ELR (cell line): ENCODE measurements around the gene DUSP8.

Source experiments
- DNase-seq: peaks from one replicate; pipeline ENCODE4 v3.0.0-alpha.2; 2015; ENCODE audit warnings: low read depth

DUSP8 gene

DNA sequence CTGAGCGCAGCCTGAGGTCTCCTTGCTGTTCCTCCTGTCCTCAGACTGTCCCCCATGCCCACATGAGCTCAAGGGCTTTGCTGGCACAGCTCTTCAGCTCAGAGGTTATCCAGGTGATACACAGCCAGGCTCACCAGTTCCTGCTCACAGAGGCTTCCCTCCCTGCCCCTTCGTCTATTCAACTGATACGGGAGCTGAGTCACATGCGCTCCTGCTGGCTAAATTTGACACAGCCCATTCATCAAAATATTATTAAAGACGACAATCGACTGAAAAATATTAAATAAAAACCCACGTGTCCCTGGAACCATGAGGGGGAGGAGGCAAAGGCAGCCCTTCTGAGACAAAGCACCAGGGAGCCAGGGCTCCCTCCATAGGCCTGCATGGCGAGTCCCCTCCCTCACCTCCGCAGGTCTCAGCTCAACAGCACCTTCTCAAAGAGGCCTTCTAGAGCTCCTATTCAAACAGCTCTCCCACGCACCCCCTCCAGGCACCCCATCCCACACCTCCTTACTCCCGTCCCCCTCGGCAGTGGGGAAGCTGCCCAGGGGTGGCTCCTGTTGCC is 40.5 kb downstream of the DUSP8 start:
- DNase-seq, result peak; percentile 15

DNA sequence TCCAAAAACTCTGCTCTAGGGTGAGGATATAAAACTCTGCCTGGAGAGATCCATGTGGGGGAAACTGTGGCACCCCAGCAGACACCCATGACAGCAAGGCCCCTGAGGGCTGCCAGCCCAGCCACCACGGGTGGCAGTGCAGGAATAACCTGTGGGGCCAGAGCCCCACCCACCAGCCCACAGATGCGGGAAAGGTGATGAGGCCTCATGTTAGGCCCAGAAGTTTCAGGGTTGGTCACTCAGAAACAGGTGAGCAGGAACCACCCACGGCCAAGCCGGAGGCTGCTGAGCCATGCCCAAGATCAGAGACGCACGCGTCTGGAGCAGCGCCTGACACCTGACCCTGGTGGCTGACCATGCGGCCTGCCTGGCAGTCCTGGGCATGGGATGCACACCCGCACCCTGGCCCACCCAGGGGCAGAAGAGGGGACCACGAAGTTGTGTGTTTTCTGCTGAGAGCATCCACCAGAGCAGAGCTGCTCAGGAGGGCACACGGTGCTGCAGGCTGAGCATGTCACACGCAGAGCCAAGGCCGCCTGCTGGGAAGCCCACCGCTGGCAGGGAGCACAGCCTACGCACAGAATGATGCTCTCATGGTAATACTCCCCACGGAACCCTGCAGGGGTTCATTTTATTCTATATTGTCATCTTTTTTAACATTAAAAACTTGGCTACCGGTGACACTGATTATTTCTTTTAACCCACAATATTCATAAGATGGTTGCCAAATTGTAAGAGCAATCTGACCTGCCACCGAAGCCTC is 41.2 kb downstream of the DUSP8 start:
- no peak for DNase-seq

DNA sequence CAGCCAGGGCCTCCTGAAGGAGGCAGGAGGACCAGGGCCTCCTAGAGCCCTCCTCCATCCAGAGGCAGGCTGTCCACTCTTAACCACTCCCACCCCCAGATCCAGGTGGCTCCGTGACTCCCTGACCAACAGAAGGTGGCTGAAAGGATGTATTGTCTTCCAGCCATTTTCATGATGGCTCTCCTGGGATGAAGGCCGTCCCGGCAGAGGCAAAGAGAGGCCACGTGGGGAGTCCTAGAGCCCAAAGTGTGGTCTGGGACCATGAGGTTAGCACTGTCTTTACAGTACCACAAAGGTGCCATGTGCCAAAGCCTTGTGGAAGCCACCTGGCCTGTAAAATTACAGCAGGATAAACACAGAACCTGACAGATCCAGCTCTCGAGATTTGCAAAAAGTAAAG is 42.3 kb downstream of the DUSP8 start:
- no peak for DNase-seq

DNA sequence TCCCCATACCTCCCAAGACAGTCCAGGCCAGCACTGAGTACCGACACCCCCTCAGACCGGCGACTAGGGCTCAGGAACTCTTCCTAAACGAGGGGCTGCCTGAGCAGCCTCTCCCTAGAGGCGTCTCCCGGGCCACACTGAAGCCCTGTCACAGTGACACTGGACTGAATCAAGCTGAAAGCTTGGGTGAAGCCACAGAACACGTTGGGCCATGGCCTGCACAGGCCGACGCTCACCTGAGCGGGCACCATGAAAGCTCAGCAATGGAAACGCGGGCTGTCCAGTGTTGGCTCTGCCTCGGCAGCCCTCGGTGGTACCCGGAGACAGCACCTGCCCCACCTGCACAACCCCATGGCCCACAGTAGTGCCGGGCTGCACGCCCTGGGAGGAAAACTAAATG is 42.8 kb downstream of the DUSP8 start:
- DNase-seq, result no peak

DNA sequence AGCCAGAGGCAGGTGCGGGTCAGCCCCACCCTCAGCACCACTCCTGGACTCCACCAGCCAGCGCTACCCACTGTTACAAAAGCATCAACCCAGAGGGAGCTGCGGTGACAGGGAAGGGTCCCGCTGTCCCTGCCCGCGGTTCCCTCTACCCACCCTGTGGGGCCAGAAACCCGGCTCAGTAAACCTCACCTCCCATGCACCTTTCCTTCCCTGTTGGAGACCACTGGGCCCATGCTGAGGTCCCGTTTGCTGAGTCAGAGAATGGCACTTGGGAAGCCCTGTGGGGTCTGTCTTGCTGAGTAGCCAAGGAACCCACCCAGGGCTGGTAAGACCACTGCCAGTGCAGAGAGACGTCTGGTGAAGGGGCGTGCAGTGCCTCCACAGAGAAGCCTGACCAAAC is 43.4 kb downstream of the DUSP8 start:
- DNase-seq, result no peak

GRCh38 chr11:1526785-1527184 is 45.3 kb downstream of the DUSP8 start:
- no peak for DNase-seq

- no peak for DNase-seq
Observed at GRCh38 chr11:1523779-1524178, 48.3 kb downstream of the DUSP8 start.

DNA sequence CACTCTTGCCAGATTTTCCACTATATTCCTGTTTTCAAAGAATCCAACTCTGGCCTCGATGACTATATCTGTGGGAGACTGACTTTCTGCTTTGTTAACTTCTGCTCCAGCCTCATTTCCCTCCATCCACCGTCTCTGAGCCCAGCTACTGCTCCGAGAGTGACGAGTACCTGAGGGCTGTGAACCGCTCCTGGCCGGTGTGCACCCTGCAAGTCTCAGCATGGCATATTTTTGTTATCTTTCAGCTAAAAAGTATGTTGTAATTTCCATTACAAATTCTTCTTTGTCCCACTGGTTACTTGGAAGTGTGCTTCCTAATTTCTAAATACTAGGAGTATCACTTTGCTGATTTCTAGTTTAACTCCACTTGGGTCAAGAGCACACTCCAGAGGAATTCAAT is 49.0 kb downstream of the DUSP8 start:
- no peak for DNase-seq

DNA sequence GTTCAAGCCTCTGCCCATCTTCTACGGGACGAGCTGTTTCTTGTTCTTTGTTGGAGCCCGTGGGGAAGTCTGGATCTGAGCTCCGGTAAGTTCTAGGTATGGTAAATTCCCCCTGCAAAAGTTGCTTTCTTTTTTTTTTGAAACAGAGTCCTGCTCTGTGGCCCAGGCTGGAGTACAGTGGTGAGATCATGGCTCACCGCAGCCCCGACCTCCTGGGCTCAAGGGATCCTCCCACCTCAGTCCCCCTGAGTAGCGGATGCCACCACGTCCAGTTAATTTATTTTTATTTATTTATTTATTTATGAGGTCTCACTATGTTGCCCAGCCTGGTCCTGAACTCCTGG is 50.0 kb downstream of the DUSP8 start:
- no peak for DNase-seq

DNA sequence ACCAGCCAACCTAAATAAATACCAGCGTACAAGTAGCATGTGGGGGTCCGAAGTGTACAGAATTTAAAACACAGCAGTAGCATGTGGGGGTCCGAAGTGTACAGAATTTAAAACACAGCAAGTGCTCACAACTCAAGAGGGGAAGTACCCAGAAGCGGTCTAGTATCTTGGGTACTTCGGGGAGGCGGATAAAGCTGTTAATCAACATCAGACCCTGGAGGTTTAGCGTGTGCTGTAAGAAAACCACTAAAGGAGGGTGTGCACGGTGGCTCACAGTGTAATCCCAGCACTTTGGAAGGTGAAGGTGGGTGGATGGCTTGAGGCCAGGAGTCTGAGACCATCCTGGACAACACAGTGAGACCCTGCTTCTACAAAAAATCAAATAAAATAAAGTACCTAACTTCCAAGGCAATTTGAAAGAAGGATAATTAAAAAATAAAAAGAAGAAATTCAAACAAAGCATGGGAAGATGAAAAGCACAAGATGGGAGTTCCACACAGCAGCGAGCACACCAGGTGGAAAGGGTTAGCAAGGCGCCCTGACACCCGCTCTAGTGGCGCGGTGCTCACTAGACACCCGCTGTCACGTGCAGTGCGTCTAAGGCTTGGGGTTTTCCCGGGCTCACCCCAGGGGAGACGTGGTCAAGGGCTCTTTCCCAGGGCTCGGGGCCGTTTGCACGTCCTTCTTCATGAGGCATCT is 50.5 kb downstream of the DUSP8 start:
- DNase-seq, result no peak

DNA sequence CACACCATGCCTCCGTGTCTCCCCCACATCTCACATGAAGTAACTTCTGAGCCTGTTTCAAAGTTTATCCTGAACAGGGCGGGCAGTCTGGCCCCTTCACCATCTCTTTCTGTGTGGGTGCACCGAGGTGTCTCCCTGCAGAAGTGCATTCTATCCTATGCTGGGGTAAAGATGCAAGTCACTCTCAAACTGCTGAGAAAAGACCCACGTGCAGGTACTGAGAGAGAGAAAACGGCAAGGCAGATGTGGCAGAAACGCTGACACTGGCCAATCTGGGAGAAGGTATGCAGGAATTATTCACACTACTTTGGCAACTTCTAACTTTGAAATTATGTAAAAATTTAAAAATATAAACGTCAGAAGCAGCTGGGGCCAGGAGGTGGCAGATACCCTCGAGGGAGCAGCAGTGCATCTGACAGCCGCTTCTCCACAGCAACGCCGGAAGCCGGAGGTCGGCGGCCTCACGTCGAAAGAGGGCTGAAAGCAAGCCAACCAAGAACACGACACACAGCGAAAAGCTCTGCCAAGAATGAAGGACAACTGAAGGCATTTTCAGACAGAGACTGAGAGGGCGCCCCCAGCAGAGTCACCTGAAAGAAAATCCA is 51.3 kb downstream of the DUSP8 start:
- DNase-seq, result no peak

DNA sequence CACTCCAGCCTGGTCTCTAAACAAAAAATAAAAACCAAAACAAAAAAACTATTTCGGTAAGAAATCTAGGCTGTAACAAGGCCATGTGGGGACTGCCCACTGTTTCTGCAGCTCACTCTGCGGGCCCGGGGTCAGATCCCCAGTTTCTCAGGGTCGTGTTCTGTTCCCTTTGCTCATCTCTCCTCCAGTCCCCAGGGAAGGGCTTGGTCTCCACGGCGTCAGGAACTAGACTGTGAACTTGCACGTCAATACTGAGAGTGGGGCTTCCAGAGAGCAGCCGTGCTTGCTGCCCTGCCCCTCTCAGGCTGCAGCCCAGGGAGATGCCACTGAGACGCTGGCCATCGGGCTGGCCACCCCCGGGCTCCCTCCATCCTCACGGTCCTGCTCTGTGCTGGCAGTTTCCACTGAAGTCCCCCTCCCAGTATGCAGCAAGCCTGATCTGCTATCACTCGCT is 51.8 kb downstream of the DUSP8 start:
- no peak for DNase-seq

DNA sequence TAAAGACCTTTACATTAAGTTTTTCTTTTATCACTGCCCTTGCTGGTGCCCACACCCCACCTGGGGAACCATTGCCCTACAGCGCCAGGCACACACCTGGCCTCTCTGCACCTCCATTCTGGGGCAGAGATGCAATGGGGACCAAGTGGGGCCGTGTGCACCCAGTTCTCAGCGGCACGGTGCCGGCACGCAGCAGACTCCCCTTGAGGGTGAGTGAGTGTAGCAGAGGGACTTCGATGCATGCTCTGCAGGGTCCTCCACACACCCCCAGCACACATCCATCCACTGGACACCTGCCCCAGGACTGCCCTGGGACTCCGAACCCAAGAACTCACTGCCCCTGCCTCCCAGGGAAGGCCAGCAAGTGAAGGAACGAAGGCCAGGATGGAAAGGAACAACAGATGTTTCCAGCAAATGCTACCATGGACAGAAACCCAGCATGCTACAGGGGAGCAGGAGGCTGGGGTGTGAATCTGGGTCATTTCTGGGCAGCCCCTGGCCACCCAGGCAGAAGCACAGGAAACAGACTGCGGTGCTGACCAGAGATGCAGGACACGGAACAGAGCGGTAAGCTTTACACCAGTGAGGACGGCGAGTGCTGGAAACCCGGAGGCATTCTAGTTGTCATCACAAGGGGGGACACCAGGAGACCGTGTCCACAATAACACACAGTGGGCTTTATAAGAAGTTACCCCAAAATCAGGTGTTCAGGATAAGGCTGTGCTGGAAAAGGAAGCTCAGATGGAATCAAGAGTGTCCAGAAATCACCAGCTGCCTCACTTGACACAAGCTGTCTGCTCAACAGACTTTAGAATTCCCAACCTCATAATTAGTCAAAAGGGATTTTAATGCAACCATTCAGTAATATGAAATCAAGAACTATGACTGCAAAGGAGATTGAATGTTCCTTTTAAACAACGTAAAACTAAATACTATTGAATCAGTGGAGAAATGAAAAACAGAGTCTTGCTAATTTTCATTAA is 52.8 kb downstream of the DUSP8 start:
- DNase-seq, result no peak

- no peak for DNase-seq
Observed at GRCh38 chr11:1518301-1518700, 53.8 kb downstream of the DUSP8 start.

DNA sequence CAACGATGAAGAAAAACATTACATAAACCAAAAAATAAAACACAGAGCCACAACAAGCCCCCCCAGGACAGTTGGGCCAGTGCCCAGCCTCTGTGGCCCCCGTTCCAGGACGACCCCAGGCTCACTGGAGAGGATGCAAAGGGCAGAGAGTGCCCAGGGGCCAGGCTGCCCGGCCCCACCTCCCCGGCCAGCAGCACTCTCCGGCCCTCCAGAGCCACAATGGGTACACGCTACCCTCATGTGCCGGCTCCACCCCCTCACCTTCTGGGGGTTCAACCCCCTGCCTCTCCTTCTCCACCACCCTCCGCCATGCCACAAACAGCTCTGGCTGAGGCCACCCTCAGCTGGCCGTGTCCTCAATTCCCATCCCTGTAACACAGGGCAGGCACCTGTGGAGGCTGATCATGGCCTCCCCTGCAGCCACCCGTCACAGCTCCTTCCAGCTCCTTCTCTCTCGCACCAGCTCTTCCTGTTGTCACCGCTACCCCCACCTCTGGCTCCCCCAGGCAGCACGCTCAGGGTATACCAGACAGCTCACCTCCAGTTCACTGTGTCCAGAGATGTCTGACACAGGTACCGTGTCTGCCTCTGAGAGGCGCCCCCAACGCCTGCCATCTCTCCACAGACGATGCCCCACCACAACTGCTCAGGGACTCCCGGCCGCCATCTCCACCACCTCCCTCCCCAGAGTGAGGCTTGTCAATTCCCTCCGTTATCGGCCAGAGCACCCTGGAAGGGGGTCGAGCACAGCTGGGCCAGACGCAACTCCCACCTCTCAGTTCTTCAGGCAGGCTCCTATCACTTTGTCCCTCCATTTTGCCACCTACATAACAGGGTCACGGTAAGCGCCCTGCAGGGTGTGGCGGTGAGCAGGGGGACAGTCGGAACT is 54.7 kb downstream of the DUSP8 start:
- DNase-seq, result no peak

- peak; percentile 83 for DNase-seq
Observed at GRCh38 chr11:1516273-1517067, 55.6 kb downstream of the DUSP8 start.

GRCh38 chr11:1515082-1516060 is 56.7 kb downstream of the DUSP8 start:
- DNase-seq, result peak; percentile 70

- DNase-seq, result no peak
Observed at GRCh38 chr11:1514336-1515061, 57.6 kb downstream of the DUSP8 start.
